PFSK-1 (cell line): Measurements from ENCODE around the gene SLC7A6.

Experiments used
- POLR2AphosphoS5 ChIP-seq: IDR thresholded peaks from 2 replicates; pipeline ENCODE4 v1.6.1; 2012; ENCODE audit warnings: low read depth, mild to moderate bottlenecking, control low read depth, low read length, moderate library complexity
- REST ChIP-seq, 2 experiments: IDR thresholded peaks; 2 replicates each; pipeline versions ENCODE4 v1.6.1 to v1.8.0; 2011 to 2012; ENCODE audit warnings: low read depth in 2 of 2, low read length in 2 of 2, control low read depth in 1 of 2, inconsistent platforms in 1 of 2, mild to moderate bottlenecking in 1 of 2, moderate library complexity in 1 of 2; ENCODE audit not compliant: insufficient read depth in 1 of 2
- SIN3A ChIP-seq: IDR thresholded peaks from 2 replicates; pipeline ENCODE4 v1.6.1; 2012; ENCODE audit warnings: mild to moderate bottlenecking, low read length, moderate library complexity, borderline replicate concordance; ENCODE audit not compliant: insufficient read depth
- TAF1 ChIP-seq: IDR thresholded peaks from 2 replicates; pipeline ENCODE4 v1.6.1; 2012; ENCODE audit warnings: low read length, control low read depth, borderline replicate concordance; ENCODE audit not compliant: insufficient read depth

GRCh38 chr16:68328860-68329390 is 64.6 kb downstream of the SLC7A6 start:
- TF ChIP-seq POLR2AphosphoS5, result no peak
- no peak for TF ChIP-seq REST (IDR thresholded peaks at IDR 0.05; ENCODE audit: insufficient read depth in 1 of 2, low read depth in 2 of 2, low read length in 2 of 2)
- no peak for TF ChIP-seq SIN3A
- no peak for TF ChIP-seq TAF1
